HepG2 (cell line): Measurements from ENCODE around the gene RASGRF1. TPM values are rescaled to one million over a fixed set of nuclear protein-coding genes. Genes with fewer than 3 reads are reported as not detected.

Experiments
- BRD4 ChIP-seq: sonication (generic); formaldehyde crosslinking; IDR thresholded peaks from 2 replicates; pipeline ENCODE4 v1.4.0; 2020; ENCODE audit warnings: missing genetic modification reagents
- CREBL2 ChIP-seq: sonication (generic); formaldehyde crosslinking; IDR thresholded peaks from 2 replicates; pipeline ENCODE4 v1.8.1; 2023; ENCODE audit warnings: missing genetic modification reagents, mild to moderate bottlenecking, borderline replicate concordance
- DMAP1 ChIP-seq: IDR thresholded peaks from 2 replicates; pipeline ENCODE4 v1.6.1; 2016
- FOXP4 ChIP-seq: sonication (generic); formaldehyde crosslinking; IDR thresholded peaks from 2 replicates; pipeline ENCODE4 v1.4.0; 2020; ENCODE audit warnings: missing genetic modification reagents
- PBX2 ChIP-seq: IDR thresholded peaks from 2 replicates; pipeline ENCODE4 v1.6.1; 2016; ENCODE audit warnings: control low read depth
- RORA ChIP-seq: sonication (generic); formaldehyde crosslinking; IDR thresholded peaks from 2 replicates; pipeline ENCODE4 v1.5.0; 2020; ENCODE audit warnings: mild to moderate bottlenecking, missing genetic modification reagents, moderate library complexity
- SATB2 ChIP-seq: sonication (generic); formaldehyde crosslinking; IDR thresholded peaks from 2 replicates; pipeline ENCODE4 v1.5.0; 2020; ENCODE audit warnings: missing genetic modification reagents
- TFDP1 ChIP-seq: IDR thresholded peaks from 2 replicates; pipeline ENCODE4 v1.6.1; 2016; ENCODE audit warnings: missing compliant biosample characterization, missing genetic modification reagents, borderline replicate concordance
- ZBTB46 ChIP-seq: sonication (generic); formaldehyde crosslinking; IDR thresholded peaks from 2 replicates; pipeline ENCODE4 v1.4.0; 2020; ENCODE audit warnings: mild to moderate bottlenecking, missing genetic modification reagents, borderline replicate concordance
- ZKSCAN8 ChIP-seq: IDR thresholded peaks from 2 replicates; pipeline ENCODE4 v1.6.1; 2016; ENCODE audit warnings: borderline replicate concordance, missing genetic modification reagents, missing compliant biosample characterization
- ZNF33B ChIP-seq: sonication (generic); formaldehyde crosslinking; IDR thresholded peaks from 2 replicates; pipeline ENCODE4 v1.5.1; 2020; ENCODE audit warnings: mild to moderate bottlenecking, missing genetic modification reagents
- ZNF367 ChIP-seq: sonication (generic); formaldehyde crosslinking; IDR thresholded peaks from 2 replicates; pipeline ENCODE4 v1.4.0; 2020; ENCODE audit warnings: missing genetic modification reagents, borderline replicate concordance
- ZNF564 ChIP-seq: sonication (generic); formaldehyde crosslinking; IDR thresholded peaks from 2 replicates; pipeline ENCODE4 v1.8.1; 2023; ENCODE audit warnings: mild to moderate bottlenecking, missing genetic modification reagents
- ZNF574 ChIP-seq: sonication (generic); formaldehyde crosslinking; IDR thresholded peaks from 2 replicates; pipeline ENCODE4 v1.4.0; 2020; ENCODE audit warnings: missing genetic modification reagents
- ZNF670 ChIP-seq: sonication (generic); formaldehyde crosslinking; IDR thresholded peaks from 2 replicates; pipeline ENCODE4 v1.8.0; 2022; ENCODE audit warnings: mild to moderate bottlenecking, missing genetic modification reagents, borderline replicate concordance
- ZNF724P ChIP-seq: sonication (generic); formaldehyde crosslinking; IDR thresholded peaks from 2 replicates; pipeline ENCODE4 v1.8.0; 2022; ENCODE audit warnings: missing genetic modification reagents, borderline replicate concordance
- ZNF740 ChIP-seq: sonication (generic); formaldehyde crosslinking; IDR thresholded peaks from 2 replicates; pipeline ENCODE4 v1.4.0; 2020; ENCODE audit warnings: missing genetic modification reagents
- ZUFSP ChIP-seq: sonication (generic); formaldehyde crosslinking; IDR thresholded peaks from 2 replicates; pipeline ENCODE4 v1.9.0; 2021; ENCODE audit warnings: missing genetic modification reagents, mild to moderate bottlenecking, borderline replicate concordance
- polyA plus RNA-seq, 8 experiments: library from polyadenylated mRNA; depleted of rRNA in 3 of 8; stranded (reverse) in 7 of 8; unstranded in 1 of 8; fragments of >200 nt; fragmentation: Illumina TruSeq in 4 of 8; extraction: Trizol in 4 of 8; gene quantifications; 2 replicates each; pipeline versions ENCODE4 v1.2.1 to v1.2.3, GENCODE V29; 2011 to 2016; ENCODE audit warnings: low read depth in 4 of 8, missing spikeins in 1 of 8, mixed read lengths in 1 of 8; ENCODE audit not compliant: insufficient read depth in 1 of 8
- total RNA-seq, 5 experiments: library from RNA; depleted of rRNA; stranded (reverse); fragments of >200 nt; fragmentation: Illumina TruSeq; extraction: Trizol; gene quantifications; 2 replicates each; pipeline ENCODE4 v1.2.3, GENCODE V29; 2016; ENCODE audit warnings: low read depth in 1 of 5

The RASGRF1 gene
- total and polyA plus RNA-seq, 2 of the 13 experiments (the other 11 are each of a cell fraction or from before 2014, with no cell fraction given), result 0.55 to 3.0 TPM

- TF ChIP-seq ZNF367 (CRISPR knock-in tag), result no peak
- no peak for TF ChIP-seq SATB2 (CRISPR knock-in tag)
- TF ChIP-seq CREBL2 (CRISPR knock-in tag), result no peak
- TF ChIP-seq ZNF574 (CRISPR knock-in tag), result peak; percentile 74
- no peak for TF ChIP-seq ZBTB46
- no peak; the same call in 1 of the 2 replicates for TF ChIP-seq ZNF670 (CRISPR knock-in tag)
- TF ChIP-seq TFDP1, result peak; percentile 94
- TF ChIP-seq DMAP1, result peak; percentile 88
- TF ChIP-seq RORA (CRISPR knock-in tag), result no peak
- TF ChIP-seq PBX2 (CRISPR knock-in tag), result no peak
- no peak; the same call in 1 of the 2 replicates for TF ChIP-seq ZNF33B (CRISPR knock-in tag)
- TF ChIP-seq FOXP4, result peak; percentile 76
- peak; percentile 92 for TF ChIP-seq BRD4 (CRISPR knock-in tag)
- peak; percentile 87; the same call in 1 of the 2 replicates for TF ChIP-seq ZKSCAN8
- no peak for TF ChIP-seq ZNF564 (CRISPR knock-in tag)
- no peak for TF ChIP-seq ZUFSP (CRISPR knock-in tag)
- peak; percentile 73; the same call in 1 of the 2 replicates for TF ChIP-seq ZNF724P
- no peak for TF ChIP-seq ZNF740 (CRISPR knock-in tag)
Measured at GRCh38 chr15:78988361-78988911, 102.1 kb downstream of the RASGRF1 start (continued).
